UCSD-AML1 (cell line): ENCODE data around the gene SH3D21.
A peak's percentile ranks its signal among the peaks of the same experiment; 100 is the strongest.

Experiments
- DNase-seq: peaks from one replicate; lab custom pipeline; 2025; ENCODE audit not compliant: unreplicated experiment; lab: John Stamatoyannopoulos, UW

SH3D21 gene

DNA sequence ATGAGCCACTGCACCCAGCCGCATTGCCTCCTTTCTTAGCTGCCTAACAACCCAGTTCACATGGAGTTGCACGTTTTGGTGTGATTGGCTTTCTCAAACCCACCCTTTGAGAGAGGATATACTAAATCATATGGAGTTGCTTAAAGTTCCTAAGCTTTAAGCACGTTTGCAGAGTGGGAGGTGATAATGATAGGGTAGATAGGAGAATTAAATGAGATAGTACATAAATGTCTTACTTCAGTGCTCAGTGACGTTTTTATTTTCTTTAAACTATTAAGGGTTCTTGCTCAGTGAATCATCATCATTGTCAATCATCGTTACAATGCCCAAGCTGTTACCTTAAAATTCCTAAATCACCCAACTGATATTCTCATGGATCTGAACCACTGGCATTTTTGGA, 2.9 kb upstream of the SH3D21 start:
- no peak for DNase-seq

DNA sequence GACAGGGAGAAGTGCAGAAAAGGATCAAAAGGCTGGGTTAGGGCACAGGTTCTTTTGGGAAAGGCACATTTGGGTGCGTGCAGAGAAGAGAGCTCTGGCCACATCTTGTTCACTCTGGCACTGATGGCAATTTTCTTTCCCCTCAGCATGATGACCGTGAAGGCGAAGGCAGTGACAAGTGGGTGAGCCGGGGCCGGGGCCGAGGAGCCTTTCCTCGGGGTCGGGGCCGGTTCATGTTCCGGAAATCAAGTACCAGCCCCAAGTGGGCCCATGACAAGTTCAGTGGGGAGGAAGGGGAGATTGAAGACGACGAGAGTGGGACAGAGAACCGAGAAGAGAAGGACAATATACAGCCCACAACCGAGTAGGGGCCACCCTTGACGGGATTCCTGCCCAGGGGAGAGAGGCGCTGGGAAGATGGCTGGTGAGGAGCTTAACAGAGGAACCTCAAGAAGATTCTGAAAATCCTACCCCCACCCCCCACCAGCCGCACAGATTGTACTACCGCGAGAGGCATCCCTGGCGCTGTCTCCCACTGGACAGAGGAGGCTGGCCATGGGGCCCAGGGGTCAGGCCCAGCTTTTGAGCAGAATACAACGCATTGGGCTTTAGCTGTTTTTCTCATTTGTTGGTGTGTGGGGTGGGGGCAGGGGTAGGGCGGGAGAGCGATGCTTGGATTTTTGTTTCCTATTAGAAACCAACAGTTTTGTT, 2.4 kb upstream of the SH3D21 start:
- no peak for DNase-seq

GRCh38 chr1:36304521-36304920, 1.6 kb upstream of the SH3D21 start:
- DNase-seq: peak; percentile 30

GRCh38 chr1:36304970-36305914, 926 bp upstream of the SH3D21 start:
- no peak for DNase-seq

- DNase-seq: no peak
Measured at GRCh38 chr1:36305915-36306209, 306 bp upstream of the SH3D21 start.

DNA sequence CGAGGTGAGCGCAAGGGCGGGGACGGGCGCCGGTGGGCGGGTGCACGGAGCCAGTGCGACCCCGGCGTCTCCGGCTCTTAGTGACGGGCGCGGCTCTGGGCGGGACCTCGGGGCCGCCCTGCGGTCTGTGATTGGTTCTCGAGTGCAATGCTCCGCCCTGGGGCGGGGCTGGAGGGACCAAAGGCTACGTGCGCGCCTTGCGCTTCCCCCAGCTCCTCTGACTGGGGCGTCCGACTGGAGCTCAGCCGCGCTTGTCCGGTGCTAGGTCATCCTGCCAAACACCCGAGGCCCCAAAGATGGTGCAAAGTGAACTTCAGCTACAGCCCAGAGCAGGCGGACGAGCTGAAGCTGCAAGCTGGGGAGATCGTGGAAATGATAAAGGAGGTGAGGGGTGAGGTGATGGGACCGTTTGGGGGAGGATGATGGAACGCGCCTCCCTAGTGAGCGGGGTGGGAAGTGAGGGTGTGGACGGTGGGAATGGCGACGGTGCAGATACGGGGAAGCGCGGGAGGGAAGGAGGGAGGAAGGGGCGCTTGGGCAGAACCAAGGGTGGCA, 811 bp downstream of the SH3D21 start:
- DNase-seq: no peak

DNA sequence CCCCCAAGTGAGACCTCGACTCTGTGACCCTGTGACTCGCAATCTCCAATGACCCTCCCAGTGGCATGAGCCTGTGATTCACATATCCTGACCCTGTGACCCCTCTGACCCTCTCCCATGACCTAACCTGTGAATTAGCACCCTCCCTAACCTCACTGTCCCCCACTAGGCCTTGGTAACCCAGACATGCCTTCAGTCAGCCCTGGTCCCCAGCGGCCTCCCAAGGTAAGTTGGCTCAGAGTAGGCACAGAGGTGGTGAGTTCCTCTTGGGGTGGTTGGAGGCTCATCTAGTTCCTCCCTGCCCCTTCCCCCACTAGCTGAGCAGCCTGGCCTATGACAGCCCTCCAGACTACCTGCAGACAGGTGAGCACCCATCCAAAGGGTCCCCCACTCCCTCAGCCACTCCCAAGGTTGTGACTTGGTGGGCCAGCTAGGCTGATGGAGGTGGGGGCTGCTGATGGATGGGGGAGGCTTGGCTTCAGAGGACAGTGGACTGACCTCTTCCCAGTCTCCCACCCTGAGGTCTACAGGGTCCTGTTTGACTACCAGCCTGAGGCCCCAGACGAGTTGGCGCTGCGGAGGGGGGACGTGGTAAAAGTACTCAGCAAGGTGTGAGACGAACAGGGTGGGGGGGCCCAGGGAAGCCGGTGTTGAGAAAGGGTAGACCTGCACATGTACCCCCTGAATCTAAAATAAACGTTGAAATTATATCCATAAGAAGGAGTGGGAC, 1.6 kb downstream of the SH3D21 start:
- DNase-seq: no peak

GRCh38 chr1:36309397-36309796, 3.2 kb downstream of the SH3D21 start:
- no peak for DNase-seq

- no peak for DNase-seq
Measured at GRCh38 chr1:36320291-36320761, 14.2 kb downstream of the SH3D21 start.

DNA sequence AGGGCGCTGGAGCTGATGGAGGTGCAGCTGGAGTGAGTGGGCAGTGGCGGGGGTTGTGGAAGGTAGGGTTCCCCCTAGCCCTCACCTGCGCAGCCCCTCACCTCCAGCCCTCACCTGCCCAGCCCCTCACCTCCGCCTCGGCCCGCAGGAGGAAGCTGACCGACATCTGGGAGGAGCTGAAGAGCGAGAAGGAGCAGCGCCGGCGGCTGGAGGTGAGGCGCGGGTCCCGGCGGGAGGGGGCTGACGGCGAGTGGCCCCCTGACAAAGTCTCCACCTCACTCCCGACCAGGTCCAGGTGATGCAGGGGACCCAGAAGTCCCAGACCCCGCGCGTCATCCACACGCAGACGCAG, 14.6 kb downstream of the SH3D21 start:
- DNase-seq: no peak

GRCh38 chr1:36321119-36321951, 15.2 kb downstream of the SH3D21 start:
- no peak for DNase-seq

DNA sequence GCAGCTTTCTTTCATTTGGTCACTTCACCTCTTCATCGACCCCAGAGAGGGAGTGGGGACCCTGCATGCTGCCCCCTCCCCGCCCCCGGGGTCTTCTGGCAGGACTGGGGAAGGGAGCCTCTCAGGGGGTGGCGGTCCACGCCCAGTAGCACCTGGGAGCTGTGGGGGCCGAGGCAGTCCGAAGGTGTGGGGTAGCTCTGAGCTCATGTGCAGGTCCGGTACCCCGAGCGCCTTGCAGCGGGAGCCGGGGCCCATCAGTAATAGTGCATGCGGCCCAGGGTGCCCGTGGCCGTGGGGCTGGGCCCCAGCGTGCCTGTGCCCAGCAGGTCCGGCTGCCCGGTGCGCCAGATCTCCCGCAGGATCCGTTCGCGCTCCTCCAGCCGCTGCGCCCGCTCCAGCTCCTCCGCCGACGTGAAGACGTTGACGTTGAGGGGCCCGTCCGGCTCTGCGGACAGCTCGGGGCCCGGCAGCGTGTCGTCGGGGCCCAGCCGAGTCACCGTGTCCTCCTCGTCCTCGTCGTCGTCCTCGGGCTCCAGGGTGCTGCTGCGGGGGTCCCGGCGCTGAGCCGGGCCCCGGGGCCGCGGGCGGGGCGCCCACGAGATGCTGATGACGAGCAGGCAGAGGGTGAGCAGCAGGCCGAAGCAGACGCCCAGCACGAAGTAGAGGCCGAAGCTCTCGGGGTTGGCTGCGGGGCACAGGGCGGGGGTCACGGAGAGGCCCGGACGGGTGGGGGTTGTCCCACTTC, 16.0 kb downstream of the SH3D21 start:
- DNase-seq: no peak

DNA sequence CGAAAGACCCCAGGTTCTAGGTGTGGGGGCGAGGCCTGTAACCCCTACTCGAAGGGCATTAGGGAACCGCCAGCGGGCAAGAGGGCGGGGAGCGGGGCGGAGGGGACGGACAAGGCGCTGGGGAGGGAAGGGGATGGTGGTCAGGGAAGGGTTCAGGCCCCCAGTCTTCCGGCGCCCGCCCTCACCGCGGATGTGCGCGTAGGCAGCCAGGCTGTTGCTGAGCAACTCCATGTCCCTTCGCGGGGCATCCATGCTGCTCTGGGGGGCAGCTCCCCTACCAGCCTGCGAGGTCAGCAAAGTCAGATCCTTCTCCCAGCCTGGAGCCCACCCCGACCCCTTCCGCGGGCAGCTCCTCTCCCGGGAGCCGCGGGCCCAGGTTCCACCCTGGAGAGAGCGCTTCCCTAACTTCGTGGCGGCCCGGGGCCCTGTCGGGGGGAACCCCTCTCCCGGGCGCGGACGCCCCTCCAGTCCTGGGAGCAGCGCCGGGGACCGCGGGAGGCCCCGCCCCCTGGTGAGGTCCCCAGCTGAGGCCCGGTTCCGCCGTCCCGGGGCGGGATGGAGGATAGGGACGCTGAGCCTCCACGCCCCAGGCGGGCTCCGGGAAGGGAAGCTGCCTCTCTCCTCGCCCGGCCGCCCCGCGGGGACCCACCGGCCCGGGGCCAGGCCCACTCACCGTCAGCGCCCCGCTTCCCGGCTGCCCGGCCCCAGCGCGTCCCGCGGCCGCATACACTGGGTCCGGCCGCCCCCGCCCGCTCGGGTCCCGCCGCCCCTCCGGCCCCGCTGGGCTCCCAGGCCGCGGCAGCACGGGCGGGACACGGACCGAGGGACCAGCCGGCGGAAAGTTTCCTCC, 16.8 kb downstream of the SH3D21 start:
- DNase-seq: peak; percentile 55

DNA sequence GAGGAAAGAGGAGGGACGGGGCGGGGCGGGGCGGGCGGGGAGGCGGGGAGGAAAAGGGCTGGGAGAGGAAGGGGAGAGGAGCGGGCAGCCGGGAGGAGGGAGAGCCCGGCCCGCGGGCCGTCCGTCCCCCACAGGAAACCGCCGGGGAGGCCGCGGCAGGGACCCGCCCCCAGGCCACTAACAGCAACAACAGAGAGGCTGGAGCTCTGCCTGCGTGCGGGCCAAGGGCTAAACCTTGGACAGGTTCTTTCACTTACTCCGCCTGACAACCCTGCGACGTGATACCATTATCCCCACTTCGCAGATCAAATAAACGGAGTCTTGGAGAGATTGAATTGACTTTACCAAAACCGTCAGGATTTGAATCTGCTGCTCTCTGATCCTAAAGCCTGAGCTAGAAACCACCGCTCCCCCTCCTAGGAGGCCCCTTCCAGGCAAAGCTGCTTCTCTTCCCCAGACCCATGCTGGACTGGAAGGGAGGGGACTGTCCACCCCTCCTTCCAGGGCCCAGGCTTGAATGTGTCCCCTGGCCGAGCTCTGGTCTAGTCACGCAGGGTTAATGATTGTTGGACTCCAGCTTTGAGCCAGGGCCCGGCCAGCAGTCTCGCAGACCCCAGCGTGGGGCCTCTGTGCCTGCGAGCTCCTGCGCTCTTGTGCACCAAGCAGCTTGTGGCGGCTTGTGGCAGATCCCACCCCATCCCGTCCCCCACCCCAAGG, 17.6 kb downstream of the SH3D21 start, which contains the start of gene EVA1B:
EVA1B (minus strand) TSS at position 10 of the 717 bp plus-strand sequence. CDS start 608 bp downstream, outside the sequence.
- DNase-seq: peak; percentile 85

GRCh38 chr1:36324353-36324703, 18.2 kb downstream of the SH3D21 start:
- DNase-seq: no peak

- no peak for DNase-seq
Measured at GRCh38 chr1:36326499-36326898, 20.3 kb downstream of the SH3D21 start.

DNA sequence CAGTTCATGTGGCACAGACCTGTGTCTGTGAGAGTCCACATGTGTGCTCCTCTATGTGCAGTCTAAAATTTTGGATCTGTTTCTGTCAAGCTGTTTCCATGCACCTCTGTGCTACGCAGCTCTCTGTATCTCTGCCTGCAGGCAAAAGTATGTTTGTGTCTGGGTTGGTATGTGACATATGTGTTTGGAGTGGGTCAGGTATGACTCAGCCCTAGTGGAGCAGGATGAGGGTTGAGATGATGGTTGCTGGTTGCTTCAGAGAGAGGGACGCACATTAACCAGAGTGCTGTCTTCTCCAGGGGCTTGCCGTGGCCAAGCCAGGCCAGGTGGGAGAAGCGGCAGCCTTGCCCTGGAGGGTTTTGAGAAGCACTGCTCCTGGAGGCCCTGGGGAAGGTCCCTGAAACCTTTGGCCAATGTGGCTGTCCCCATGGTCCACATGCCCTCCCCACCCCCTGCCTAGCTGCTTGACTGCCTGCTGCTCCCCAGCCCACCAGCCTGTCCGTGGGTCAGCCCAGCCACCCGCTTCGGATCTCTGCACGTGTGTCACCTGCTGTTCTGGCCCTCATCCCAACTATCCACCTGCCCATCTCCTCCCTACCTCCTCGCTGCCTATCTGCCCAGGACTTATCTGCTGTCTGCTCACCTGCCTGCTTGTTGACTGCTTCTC, 21.4 kb downstream of the SH3D21 start:
- DNase-seq: no peak

GRCh38 chr1:36328088-36328480, 21.9 kb downstream of the SH3D21 start:
- DNase-seq: no peak
